NCI-H1930 (cell line): Measurements from ENCODE around the gene ADGRD1.

ENCODE experiments used
- DNase-seq, 2 experiments: peaks; one replicate each; lab custom pipeline; 2025; lab: John Stamatoyannopoulos, UW

Gene ADGRD1

GRCh38 chr12:131091976-131092691, 138.4 kb downstream of the ADGRD1 start:
- no peak for DNase-seq

- no peak for DNase-seq
Observed at GRCh38 chr12:131092901-131093603, 139.3 kb downstream of the ADGRD1 start.

DNA sequence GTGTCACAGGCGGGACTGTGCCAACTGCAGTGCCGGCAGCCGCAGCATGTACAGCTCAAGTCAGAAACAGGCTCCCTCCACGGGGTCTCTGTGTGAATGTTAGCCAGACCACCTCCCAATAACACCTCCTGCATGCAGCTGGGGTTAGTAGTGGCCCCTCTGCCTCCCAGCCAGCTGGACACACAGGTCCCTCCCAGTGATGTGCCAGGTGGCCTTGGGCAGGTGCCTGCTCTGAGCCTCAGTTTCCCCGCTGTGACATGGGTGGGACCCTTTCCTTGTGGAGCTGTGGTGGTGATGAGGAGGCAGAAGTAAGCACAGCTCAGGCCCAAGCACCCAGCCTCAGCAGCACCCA, 139.9 kb downstream of the ADGRD1 start:
- DNase-seq = no peak

- no peak for DNase-seq
Observed at GRCh38 chr12:131093971-131094830, 140.5 kb downstream of the ADGRD1 start.

DNA sequence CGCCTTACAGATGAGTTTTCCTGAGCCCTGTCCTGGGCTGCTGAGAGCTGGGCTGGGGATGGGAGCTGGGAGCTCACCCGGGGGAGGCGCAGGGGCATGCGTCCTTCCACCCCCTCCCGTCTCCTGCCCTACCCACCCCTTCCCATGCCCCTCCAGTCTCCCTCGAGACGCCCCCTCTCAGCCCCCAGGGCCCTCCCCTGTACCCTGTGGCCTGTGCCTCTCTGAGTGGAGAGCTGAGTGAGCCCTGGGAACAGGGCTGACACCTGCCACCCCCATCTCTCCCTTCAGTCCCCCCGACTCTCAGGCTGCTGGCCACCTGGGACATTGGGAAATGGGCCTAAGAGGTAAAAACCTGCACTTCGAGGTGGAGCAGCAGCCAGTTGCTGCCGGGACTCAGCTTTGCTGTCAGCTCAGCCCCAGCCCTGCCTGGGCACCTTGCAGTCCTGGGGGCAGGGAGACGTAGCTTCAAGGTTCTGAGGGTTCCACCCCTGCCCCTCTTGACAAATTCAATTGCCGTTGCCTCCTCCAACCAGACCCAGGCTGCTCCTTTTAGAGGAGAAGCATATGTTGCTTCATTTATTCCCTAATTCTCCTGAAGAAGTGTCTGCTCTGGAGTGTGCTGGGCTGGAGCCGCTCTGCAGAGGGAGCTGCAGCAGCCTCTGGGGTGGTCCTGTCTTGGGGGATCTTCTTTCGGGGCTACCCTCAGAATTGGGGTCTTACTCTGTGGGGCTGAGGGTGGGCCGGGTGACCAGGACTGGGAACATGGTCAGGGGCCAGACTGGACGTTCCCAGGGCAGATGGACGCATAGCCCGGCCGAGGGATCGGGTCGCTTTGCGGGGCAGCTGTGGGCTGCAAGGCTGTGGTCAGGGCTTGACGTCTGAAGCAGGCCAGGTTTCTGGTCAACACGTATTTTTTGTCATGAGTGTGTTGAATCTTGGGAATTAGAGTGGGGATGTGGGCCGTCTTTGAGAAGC, 141.4 kb downstream of the ADGRD1 start:
- no peak for DNase-seq

DNA sequence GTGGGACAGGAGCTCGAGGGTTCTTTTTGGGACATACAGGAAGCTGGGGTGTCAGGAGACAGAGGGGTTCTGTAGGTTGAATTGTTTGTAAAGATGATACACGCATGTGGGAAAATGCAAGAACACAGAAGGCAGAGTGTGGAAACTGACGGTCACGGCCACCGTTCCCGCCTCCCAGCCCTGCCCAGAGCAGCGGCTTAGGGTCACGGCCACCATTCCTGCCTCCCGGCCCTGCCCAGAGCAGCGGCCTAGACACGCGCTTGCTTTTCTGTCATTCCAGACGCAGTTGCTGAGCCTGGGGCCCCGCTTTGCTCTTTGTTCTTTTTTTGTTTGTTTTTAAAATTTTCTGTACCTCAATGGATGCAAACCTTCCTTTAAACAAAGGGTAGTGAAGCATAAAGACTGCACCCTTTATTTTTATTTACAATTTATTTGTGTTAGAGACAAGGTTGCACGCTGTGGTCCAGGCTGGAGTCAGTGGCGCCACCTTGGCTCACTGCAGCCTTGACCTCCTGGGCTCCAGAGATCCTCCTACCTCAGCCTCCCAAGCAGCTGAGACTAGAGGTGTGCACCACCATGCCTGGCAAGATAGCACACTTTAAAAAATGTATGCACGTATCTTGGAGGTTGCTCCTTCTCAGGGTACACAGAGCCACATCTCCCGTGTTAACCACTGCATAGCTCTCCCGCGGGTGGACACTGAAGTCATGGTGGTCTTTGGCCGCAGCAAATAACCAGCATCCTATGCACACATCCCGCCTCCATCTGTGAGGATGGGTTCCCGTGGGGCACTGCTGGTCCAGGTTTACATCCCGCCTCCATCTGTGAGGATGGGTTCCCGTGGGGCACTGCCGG, 142.3 kb downstream of the ADGRD1 start:
- no peak for DNase-seq

DNA sequence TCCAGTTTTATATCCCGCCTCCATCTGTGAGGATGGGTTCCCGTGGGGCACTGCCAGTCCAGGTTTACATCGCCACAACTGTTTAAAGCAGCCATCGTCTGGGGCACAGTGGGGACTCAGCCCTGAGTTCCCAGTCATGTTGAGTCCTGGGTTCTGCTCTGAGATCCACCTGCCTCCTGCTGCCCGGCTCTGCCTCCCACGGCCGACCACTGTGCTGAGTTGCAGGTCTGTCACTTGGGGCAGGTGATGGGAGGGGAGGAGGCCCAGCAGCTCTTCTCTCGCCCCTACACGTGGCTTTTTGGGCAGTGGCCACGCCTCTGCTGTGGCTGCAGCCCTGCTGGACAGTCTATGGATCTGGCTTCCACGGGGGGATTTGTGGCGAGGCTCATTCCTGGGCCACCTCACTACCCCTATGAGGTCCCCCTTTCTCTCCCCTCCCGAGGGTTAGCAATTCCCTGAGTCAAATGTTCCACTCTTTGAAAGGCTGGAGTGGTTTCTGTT, 143.0 kb downstream of the ADGRD1 start:
- DNase-seq = no peak

DNA sequence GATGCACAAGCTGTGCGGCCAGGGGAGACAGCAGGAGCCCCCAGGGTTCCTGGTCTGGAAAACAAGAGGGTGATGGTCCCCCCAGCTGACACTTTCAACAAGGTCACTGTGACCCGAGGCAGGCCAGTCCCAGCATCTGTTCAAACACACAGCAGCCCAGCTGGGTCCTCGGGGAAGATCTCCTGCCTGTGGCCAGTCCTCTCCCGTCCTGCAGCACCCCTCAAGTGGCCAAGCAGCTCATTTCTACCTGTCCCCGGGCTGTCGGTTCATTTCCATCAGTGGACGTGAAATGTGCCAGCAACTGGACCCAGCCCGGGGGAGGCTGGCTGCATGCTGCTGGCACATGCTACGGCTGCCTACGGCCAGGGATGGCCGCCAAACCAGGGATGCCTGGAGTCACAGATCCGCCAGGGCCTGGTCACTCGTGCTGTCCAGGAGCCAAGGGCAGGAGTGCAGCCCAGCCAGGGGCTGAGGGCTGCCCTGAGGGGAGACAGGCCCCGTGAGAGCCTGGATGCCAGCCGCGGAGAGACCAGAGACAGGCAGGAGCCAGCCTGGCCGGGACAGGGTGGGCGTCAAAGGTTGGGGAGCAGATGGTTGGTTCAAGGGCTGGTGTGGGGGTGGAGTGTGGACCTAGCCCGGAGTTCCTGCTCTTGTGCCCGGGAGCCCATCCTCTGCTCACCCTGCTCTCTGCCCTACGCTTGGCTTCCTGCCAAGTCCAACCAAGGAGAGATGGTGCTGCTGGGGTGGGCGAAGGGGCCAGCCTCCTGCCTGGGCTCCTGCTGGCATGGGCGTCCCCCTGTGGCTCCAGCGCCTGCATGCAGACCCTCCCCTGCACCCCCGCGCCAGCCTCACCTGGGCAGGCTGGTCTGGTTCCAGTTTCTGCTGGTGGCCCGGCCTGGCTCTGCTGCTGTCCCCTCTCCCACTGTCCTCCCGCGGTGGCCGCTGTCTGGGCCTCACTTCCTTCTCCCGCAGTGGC, 143.8 kb downstream of the ADGRD1 start:
- no peak for DNase-seq

- no peak for DNase-seq
Observed at GRCh38 chr12:131098178-131098981, 144.7 kb downstream of the ADGRD1 start.

DNA sequence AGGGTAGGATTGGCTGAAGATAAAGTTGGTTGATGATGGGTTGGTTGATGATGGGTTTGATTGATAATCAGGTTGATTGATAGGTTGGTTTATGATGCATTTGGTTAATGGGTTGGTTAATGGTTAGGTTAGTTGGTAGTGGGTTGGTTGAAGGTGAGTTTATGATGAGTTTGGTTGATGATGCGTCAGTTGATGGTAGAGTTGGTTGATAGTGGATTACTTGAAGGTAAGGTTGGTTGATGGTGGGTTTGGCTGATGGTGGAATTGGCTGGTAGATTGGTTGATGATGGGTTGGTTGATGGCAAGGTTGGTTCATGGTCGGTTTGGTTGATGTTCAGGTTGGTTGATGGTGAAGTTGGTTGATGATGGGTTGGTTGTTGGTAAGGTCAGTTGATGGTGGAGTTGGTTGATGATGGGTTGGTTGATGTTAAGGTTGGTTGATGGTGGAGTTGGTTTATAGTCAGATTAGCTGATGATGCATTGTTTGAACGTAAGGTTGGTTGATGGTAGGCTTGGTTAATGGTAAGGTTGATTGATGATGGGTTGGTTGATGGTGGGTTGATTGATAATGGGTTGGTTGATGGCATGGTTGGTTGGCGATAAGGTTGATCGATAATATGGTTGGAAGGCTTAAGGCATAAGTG, 146.4 kb downstream of the ADGRD1 start:
- DNase-seq = no peak

DNA sequence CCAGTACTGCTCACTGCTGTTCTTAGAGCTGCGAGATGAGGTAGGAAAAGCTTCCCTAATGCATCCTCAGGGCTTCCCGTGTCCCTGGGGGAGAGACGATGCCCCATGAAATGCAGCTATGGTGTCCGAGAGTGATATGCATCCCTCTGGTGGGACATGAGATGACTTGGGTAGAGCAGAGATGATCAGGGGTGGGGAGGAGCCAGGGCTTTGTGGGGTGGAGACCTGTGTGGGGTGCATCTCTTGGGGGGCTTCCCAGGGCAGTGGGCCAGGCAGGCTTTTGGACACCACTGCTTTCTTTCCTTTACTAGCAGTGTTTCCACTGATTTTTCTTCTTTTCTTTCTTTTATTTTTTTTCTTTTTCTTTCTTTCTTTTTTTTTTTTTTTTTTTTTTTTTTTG, 147.3 kb downstream of the ADGRD1 start:
- DNase-seq = no peak

GRCh38 chr12:131101703-131102492, 148.2 kb downstream of the ADGRD1 start:
- DNase-seq = no peak

DNA sequence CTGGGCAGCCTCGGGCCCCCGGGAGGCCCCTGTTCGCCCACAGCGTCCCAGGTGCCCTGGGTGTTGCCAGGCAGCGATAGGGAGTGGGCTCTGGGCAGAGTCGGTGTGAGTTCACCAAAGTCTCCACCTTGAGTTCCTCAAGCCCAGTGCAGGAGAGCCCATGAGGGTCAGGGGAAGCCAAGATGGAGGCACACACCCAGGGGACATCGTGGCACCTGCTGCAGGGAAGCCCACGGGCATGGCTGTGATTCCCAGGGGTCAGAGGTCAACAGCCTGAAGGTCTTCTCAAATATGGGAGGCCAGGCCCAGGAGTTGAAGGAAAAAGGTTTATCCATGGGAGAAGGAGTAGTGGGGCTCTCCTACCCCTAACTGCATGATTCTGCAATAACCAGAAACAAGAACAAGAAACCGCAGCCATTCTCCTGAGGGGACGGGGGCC, 148.8 kb downstream of the ADGRD1 start:
- no peak for DNase-seq

DNA sequence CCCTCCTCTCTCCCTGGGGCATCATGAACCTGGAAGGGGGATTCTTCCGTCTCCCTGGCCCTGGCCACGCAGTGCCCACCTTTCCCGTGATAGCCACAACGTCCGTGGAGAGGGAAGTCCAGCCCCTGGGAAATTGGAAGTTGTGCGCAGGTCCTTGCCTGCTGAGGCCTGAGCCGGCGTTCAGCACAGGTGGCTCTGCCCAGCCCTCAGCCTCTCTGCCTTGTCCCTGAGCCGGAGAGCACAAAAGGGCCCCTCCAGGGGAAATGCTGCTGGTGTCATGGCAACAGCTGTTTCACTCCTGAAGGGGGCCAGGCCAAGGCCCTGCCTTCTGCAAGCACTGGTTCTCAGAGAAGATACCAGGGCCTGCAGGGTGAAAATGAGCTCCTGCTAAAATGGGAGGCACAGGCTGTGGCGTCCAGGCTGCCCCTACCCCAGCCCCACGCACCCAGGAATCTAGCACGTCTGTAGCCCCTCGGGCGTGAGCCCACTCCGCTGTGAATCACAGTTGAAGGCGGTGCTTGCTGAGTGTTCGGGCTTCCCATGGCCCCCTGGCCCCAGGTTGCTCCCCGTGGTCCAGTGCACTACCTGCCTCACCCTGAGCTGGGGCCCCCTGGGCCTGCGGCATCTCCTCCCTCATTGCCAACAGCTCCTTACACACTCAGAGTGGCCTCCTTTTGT, 149.4 kb downstream of the ADGRD1 start:
- DNase-seq = no peak

GRCh38 chr12:131103669-131104462, 150.2 kb downstream of the ADGRD1 start:
- DNase-seq = no peak
